IPS-NIHi7 (cell line): ENCODE results near the gene SUN1.
"Not testable (repeated sequence)": the region's sequence is repeated elsewhere in the genome, so short reads cannot be mapped to it uniquely, and the experiment has no call there.

ENCODE experiments used
- DNase-seq: peaks from one replicate; pipeline ENCODE4 v3.0.0; 2012; ENCODE audit warnings: mixed read lengths; ENCODE audit errors: extremely low spot score

The SUN1 gene

GRCh38 chr7:803243-803635 lies 29.0 kb upstream of the SUN1 start:
- no peak for DNase-seq

- not testable (repeated sequence) for DNase-seq
These were observed 28.5 kb upstream of the SUN1 start for GRCh38 chr7:803796-804195.

GRCh38 chr7:805261-805660 lies 27.0 kb upstream of the SUN1 start:
- no peak for DNase-seq

- peak; percentile 85 for DNase-seq
These were observed 16.7 kb upstream of the SUN1 start for GRCh38 chr7:815284-816216.

- DNase-seq, result peak; percentile 98
These were observed 16.0 kb upstream of the SUN1 start for GRCh38 chr7:816300-816750.

- no peak for DNase-seq
These were observed 15.3 kb upstream of the SUN1 start for GRCh38 chr7:816751-817671.

GRCh38 chr7:818031-818699 lies 14.1 kb upstream of the SUN1 start:
- DNase-seq, result no peak

GRCh38 chr7:820341-820740 lies 11.9 kb upstream of the SUN1 start:
- DNase-seq, result no peak

- no peak for DNase-seq
These were observed 10.6 kb upstream of the SUN1 start for GRCh38 chr7:821688-822087.

GRCh38 chr7:822692-823276 lies 9.5 kb upstream of the SUN1 start:
- peak; percentile 52 for DNase-seq

- no peak for DNase-seq
These were observed 8.6 kb upstream of the SUN1 start for GRCh38 chr7:823649-824048.

GRCh38 chr7:824081-824480 lies 8.2 kb upstream of the SUN1 start:
- no peak for DNase-seq

- no peak for DNase-seq
These were observed 7.6 kb upstream of the SUN1 start for GRCh38 chr7:824664-825063.

- DNase-seq, result no peak
These were observed 6.9 kb upstream of the SUN1 start for GRCh38 chr7:825386-825785.

- DNase-seq, result no peak
These were observed 5.9 kb upstream of the SUN1 start for GRCh38 chr7:826230-826917.

GRCh38 chr7:828793-829561 lies 3.3 kb upstream of the SUN1 start:
- no peak for DNase-seq

- DNase-seq, result no peak
These were observed 2.2 kb upstream of the SUN1 start for GRCh38 chr7:830069-830468.

- DNase-seq, result no peak
These were observed 595 bp upstream of the SUN1 start for GRCh38 chr7:831596-832166.

- DNase-seq, result no peak
These were observed 720 bp downstream of the SUN1 start for GRCh38 chr7:832968-833424.
